Fibroblast of gingiva (primary cell): ENCODE measurements around the gene TM9SF3.

ENCODE experiments used
- DNase-seq: peaks from one replicate; pipeline ENCODE4 v3.0.0-alpha.2; 2011; ENCODE audit warnings: low read depth

The TM9SF3 gene

GRCh38 chr10:96511044-96511945 lies 75.5 kb downstream of the TM9SF3 start:
- no peak for DNase-seq

GRCh38 chr10:96509017-96509641 lies 77.7 kb downstream of the TM9SF3 start:
- no peak for DNase-seq

GRCh38 chr10:96507044-96507443 lies 79.8 kb downstream of the TM9SF3 start:
- DNase-seq: no peak

GRCh38 chr10:96505150-96506136 lies 81.4 kb downstream of the TM9SF3 start:
- no peak for DNase-seq

GRCh38 chr10:96502561-96503282 lies 84.1 kb downstream of the TM9SF3 start:
- DNase-seq: no peak

GRCh38 chr10:96501985-96502384 lies 84.8 kb downstream of the TM9SF3 start:
- DNase-seq: no peak

- DNase-seq: no peak
These were observed 86.3 kb downstream of the TM9SF3 start for GRCh38 chr10:96500519-96500918.

- no peak for DNase-seq
These were observed 86.8 kb downstream of the TM9SF3 start for GRCh38 chr10:96500050-96500449.

GRCh38 chr10:96497391-96497790 lies 89.4 kb downstream of the TM9SF3 start:
- DNase-seq: no peak

- DNase-seq: no peak
These were observed 90.4 kb downstream of the TM9SF3 start for GRCh38 chr10:96496281-96496925.

- DNase-seq: no peak
These were observed 91.3 kb downstream of the TM9SF3 start for GRCh38 chr10:96495544-96495943.

GRCh38 chr10:96494694-96495093 lies 92.1 kb downstream of the TM9SF3 start:
- no peak for DNase-seq

- no peak for DNase-seq
These were observed 92.8 kb downstream of the TM9SF3 start for GRCh38 chr10:96493871-96494525.

- DNase-seq: no peak
These were observed 93.6 kb downstream of the TM9SF3 start for GRCh38 chr10:96493254-96493653.

- no peak for DNase-seq
These were observed 95.5 kb downstream of the TM9SF3 start for GRCh38 chr10:96491303-96491702.

GRCh38 chr10:96488161-96488935 lies 98.5 kb downstream of the TM9SF3 start:
- no peak for DNase-seq

- no peak for DNase-seq
These were observed 103.8 kb downstream of the TM9SF3 start for GRCh38 chr10:96482815-96483588.

GRCh38 chr10:96478355-96478754 lies 108.5 kb downstream of the TM9SF3 start:
- DNase-seq: no peak

GRCh38 chr10:96473866-96474265 lies 112.9 kb downstream of the TM9SF3 start:
- DNase-seq: no peak
